GM12801 (cell line): ENCODE data around the gene CDHR3.

Experiments
- TF ChIP-seq, protein P1 (sequence below): IDR thresholded peaks from one replicate; pipeline ENCODE4 v1.5.1; 2011; ENCODE audit warnings: control low read depth; ENCODE audit not compliant: insufficient read length; ENCODE audit errors: extremely low read depth

The CDHR3 gene

DNA sequence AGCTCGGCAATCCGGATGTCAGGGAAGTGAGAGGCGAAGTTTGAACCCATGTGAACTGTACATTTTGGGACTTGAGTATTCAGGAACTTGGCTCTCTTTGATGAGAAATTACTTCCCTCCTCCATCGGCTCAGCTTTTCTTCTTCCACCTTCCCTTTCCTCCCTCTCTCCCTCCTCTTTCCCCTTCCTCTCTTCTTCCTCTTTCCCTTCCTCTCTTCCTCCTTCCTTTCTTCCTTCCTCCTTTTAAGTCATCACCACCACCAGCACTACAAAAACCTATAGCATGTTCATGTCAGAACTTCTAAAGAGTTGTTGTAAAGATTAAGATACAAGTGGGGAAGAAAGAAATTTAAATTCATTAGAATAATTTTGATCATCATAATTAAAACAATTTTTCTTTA is 31.9 kb upstream of the CDHR3 start:
- TF ChIP-seq, protein P1, sequence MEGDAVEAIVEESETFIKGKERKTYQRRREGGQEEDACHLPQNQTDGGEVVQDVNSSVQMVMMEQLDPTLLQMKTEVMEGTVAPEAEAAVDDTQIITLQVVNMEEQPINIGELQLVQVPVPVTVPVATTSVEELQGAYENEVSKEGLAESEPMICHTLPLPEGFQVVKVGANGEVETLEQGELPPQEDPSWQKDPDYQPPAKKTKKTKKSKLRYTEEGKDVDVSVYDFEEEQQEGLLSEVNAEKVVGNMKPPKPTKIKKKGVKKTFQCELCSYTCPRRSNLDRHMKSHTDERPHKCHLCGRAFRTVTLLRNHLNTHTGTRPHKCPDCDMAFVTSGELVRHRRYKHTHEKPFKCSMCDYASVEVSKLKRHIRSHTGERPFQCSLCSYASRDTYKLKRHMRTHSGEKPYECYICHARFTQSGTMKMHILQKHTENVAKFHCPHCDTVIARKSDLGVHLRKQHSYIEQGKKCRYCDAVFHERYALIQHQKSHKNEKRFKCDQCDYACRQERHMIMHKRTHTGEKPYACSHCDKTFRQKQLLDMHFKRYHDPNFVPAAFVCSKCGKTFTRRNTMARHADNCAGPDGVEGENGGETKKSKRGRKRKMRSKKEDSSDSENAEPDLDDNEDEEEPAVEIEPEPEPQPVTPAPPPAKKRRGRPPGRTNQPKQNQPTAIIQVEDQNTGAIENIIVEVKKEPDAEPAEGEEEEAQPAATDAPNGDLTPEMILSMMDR = no peak

DNA sequence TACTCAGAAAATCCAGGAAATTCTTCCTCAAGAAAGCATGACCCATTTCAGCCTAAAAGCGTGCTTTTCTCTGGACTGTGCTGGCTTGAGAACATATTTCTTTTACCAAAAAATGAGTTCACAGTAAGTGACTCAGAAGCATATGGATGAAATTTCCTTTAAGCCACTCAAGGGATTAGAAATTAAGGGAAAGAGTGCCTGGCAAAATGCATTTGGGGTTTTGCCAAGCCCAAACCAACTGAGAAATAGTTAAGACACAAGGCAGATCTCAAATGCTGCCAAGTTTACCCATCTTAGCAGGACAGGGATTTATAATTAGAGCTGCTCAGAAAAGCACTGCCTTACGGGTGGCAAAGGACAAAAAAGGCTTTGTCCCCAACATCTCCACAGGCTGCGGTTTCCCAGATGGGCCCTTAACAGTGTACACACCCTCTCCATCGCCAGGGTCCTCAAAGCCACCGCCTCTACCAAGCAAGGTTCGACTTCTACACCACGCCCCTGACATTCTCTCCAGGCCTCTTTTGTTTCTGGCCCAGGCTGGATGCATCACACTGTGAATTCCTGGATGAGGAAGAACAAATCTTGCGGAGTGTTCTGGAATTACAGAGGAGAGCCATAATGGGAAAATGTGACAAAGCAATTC is 30.1 kb upstream of the CDHR3 start:
- TF ChIP-seq, protein P1 = no peak

- TF ChIP-seq, protein P1 = no peak
These were observed 28.4 kb upstream of the CDHR3 start for GRCh38 chr7:105934572-105935185.

GRCh38 chr7:105935250-105935649 is 27.8 kb upstream of the CDHR3 start:
- TF ChIP-seq, protein P1 = no peak

- TF ChIP-seq, protein P1 = no peak
These were observed 25.7 kb upstream of the CDHR3 start for GRCh38 chr7:105937411-105937810.

DNA sequence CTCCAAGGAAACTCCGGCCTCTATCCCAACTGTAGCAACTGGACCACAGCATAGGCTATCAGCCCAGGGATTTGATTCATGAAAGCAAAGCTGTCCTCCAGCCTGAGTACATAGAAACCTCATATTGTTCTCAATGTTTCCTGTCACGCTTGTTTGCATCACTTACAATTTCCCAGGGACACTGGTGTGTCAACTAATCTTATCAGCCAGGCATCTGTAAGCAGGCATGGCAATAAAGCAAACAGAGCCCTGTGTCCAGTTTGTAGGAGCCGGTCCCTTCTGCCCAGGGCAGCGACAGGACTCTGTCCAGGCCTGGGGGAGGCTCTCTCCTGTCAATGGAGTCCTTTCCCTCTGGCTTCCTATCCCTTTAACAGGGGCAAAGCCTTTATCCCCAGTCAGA is 23.0 kb upstream of the CDHR3 start:
- TF ChIP-seq, protein P1 = no peak

- TF ChIP-seq, protein P1 = no peak
These were observed 21.5 kb upstream of the CDHR3 start for GRCh38 chr7:105941596-105941995.

DNA sequence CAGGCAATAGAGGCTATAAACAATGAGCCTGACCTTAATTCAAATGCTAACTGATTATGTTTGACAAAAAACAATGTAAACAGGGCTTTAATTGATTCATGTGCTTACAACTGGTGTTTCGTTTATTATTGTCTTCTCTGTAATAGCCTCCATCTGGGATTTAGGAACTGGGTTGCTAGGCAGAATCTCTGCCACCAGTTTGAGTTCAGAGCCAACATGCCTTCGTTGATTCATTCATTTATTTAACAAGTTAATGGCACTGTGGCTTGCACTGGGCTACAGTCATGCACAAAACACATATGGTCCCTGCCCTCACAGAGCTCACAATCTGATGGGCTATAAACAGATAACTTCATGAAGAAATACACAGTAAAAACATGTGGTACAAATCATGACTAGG is 19.6 kb upstream of the CDHR3 start:
- TF ChIP-seq, protein P1 = no peak
